GM18861 (cell line): ENCODE measurements around the gene HNRNPA2B1.
"Not testable (repeated sequence)": the region's sequence is repeated elsewhere in the genome, so short reads cannot be mapped to it uniquely, and the experiment has no call there.

Experiments
- ATAC-seq: cut with Tn5 transposase; IDR thresholded peaks from one replicate; pipeline ENCODE4 v1.9.1; 2021; ENCODE audit not compliant: unreplicated experiment

The HNRNPA2B1 gene

DNA sequence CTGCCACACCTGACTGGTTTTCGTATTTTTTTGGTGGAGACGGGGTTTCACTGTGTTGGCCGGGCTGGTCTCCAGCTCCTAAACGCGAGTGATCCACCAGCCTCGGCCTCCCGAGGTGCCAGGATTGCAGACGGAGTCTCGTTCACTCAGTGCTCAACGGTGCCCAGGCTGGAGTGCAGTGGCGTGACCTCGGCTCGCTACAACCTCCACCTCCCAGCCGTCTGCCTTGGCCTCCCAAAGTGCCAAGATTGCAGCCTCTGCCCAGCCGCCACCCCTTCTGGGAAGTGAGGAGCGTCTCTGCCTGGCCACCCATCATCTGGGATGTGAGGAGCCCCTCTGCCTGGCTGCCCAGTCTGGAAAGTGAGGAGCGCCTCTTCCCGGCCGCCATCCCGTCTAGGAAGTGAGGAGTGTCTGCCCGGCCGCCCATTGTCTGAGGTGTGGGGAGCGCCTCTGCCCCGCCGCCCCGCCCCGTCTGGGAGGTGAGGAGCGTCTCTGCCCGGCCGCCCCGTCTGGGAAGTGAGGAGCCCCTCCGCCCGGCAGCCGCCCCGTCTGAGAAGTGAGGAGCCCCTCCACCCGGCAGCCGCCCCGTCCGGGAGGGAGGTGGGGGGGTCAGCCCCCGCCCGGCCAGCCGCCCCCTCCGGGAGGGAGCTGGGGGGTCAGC lies 52.8 kb downstream of the HNRNPA2B1 start:
- not testable (repeated sequence) for ATAC-seq

GRCh38 chr7:26147030-26147429 lies 53.5 kb downstream of the HNRNPA2B1 start:
- no peak for ATAC-seq

DNA sequence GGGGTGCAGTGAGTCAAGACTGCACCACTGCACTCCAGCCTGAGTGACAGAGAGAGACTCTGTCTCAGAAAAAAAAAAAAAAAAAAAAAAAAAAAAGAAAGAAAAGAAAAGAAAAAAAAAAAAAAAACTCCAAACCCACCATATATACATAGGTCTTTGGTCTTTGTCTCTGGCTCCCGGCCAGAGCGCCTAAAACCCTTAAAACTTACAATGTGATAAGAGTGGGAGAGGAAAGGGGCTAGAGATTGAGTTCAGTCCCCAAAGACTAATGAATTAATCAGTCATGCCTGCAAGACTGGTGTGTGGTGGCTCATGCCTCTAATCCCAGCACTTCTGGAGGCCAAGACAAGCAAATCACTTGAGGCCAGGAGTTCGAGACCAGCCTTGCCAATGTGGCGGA lies 55.3 kb downstream of the HNRNPA2B1 start:
- ATAC-seq: no peak

GRCh38 chr7:26144184-26145080 lies 56.1 kb downstream of the HNRNPA2B1 start:
- ATAC-seq: no peak

DNA sequence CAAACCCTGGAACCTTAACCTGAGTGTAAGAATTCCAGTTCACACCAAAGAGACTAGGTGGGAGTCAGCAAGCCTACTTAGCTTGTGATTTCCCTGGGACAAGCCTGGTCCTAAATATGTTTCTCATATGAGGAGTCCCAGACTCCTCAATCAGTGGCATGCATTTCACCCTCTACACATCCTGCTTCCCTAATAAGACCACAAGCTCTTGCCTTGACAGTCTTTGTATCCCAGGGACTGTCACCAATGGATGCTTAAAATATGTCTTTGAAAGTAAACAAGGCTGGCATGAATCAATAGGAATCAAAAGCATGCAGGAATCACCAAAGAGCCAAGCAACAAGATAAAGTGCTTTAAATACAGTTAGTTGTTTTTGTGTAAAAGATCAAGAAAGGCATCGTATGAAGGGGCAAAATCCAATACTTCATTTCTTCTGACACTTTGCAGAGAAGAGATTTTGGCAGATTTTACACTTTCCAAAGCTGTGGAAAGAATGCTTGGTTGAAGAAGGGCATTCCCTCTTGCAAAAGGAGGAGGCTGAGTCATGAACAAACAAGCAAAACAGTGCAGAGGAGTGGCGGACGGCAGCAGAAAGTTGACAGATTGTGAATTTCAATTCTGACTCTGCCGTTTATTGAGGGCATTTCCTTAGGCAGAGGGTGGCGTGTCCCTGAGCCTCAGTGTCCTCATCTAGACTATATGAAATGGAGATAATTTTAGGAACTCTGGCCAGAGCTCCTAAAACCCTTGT lies 57.1 kb downstream of the HNRNPA2B1 start:
- no peak for ATAC-seq

DNA sequence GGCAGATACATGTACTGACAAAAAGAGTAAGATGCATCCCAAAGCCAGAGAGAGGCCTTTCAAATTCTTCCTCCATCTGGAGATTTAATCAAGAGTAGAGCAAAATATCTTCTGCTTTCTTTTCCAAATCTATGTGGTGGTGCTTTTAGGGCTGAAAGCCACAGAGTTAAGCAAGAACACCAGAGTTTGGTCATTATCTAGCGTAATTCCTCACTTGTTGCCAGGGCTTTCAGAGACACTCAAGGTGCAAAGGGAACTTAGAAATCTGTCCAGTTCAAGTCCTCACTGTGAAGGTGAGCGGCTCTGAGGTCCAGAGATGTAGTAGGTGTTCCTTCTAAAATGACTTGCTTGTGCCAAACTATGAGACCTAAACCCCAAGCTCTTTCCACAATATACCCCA lies 59.5 kb downstream of the HNRNPA2B1 start:
- no peak for ATAC-seq

- ATAC-seq: no peak
Observed at GRCh38 chr7:26140380-26140779, 60.2 kb downstream of the HNRNPA2B1 start.
